RPMI7951 (cell line): Measurements from ENCODE around the gene FBXL5. TPM values are rescaled to one million over a fixed set of nuclear protein-coding genes. Genes with fewer than 3 reads are reported as not detected.

ENCODE experiments used
- DNase-seq: peaks from one replicate; pipeline ENCODE4 v3.0.0-alpha.2; 2012; ENCODE audit warnings: low read depth
- total RNA-seq: library from RNA; depleted of rRNA; stranded (reverse); fragments of >200 nt; shearing (Covaris generic); gene quantifications from 2 replicates; pipeline ENCODE4 v1.2.3, GENCODE V29; 2014; rRNA removed

Gene FBXL5
- total RNA-seq, 1 experiment from 2014 or later = 88.7 TPM

GRCh38 chr4:15558561-15558960 lies 96.6 kb downstream of the FBXL5 start:
- DNase-seq = no peak

- no peak for DNase-seq
These were observed 97.2 kb downstream of the FBXL5 start for GRCh38 chr4:15557786-15558550.

- no peak for DNase-seq
These were observed 98.6 kb downstream of the FBXL5 start for GRCh38 chr4:15556511-15557092.

Other genes with a start within 250 kb of the FBXL5 start
- not detected in 2 replicates for gene C1QTNF7, start 227.3 kb downstream of the FBXL5 start, total RNA-seq
- 17.7 and 21.1 TPM in 2 replicates for gene CC2D2A, start 185.5 kb downstream of the FBXL5 start, total RNA-seq
- 57.0 and 58.6 TPM in 2 replicates for gene FAM200B, start 26.5 kb upstream of the FBXL5 start, total RNA-seq
- gene BST1, start 47.7 kb upstream of the FBXL5 start, total RNA-seq = 15.3 and 21.2 TPM in 2 replicates
- 0.10 and 0.12 TPM in 2 replicates for gene CD38, start 123.0 kb upstream of the FBXL5 start, total RNA-seq